ENCODE measurements around the gene HDAC9.

DNA sequence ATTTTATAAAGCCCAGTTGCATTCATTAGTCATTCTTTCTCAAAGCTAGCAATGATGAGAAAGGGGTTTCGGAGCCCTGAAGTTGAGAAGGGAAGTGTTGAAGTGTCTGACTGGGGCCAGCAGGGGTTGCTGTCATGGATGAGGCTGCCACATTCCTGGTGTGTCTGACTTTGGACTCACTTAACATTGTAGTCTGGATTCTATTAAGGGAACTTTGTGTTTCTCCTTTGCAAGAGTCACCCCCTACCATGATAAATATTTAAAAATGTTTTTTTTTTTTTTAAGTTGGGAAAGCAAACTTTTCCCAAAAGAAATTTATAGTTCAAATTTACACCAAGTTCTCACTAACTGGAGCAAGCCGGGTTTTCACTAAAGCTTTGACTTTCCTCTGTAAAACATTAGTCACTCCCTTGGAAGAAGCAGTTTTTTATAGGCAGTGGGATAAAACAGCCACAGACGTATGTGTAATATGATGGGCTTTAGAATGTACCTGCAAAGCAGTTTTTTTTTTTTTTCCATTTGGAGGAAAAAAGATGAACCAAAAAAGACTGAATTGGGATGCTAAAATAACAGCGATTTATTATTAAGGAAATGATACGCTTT, 378.3 kb downstream of the HDAC9 start:
- TF ChIP-seq POLR2A (IDR thresholded peaks at IDR 0.05; ENCODE audit: low read length) (no peak), GATA1 (IDR thresholded peaks at IDR 0.05; ENCODE audit: low read depth, low read length) (no peak)

Measured in erythroblast (primary cell).